GM23338 (cell line): ENCODE data around the gene CHD5. TPM values are rescaled to one million over a fixed set of nuclear protein-coding genes. Genes with fewer than 3 reads are reported as not detected.

Experiments used
- CTCF ChIP-seq, 2 experiments: fragments of 200-600 bp in 1 of 2; sonication (generic) in 1 of 2; conservative IDR thresholded peaks; 2 replicates each; pipeline versions ENCODE4 v1.5.1 to v1.6.1; 2016 to 2017; ENCODE audit warnings: antibody characterized with exemption in 2 of 2, low read depth in 2 of 2, mild to moderate bottlenecking in 2 of 2, moderate library complexity in 1 of 2
- ETS1 ChIP-seq: IDR thresholded peaks from 2 replicates; pipeline ENCODE4 v1.6.1; 2016; ENCODE audit warnings: antibody characterized with exemption
- EZH2phosphoT487 ChIP-seq: fragments of 200-600 bp; sonication (generic); IDR thresholded peaks from one replicate; pipeline ENCODE4 v1.8.1; 2018; ENCODE audit warnings: antibody characterized with exemption; ENCODE audit not compliant: unreplicated experiment
- POLR2AphosphoS5 ChIP-seq: IDR thresholded peaks from 2 replicates; pipeline ENCODE4 v1.6.1; 2016; ENCODE audit warnings: antibody characterized with exemption, low read depth
- REST ChIP-seq: IDR thresholded peaks from one replicate; pipeline ENCODE4 v1.6.1; 2018; ENCODE audit warnings: antibody characterized with exemption; ENCODE audit not compliant: unreplicated experiment
- ZNF114 ChIP-seq: fragments of 250-450 bp; sonication (Bioruptor Pico); IDR thresholded peaks from 2 replicates; pipeline ENCODE4 v1.5.0; 2020; ENCODE audit warnings: mild to moderate bottlenecking, moderate library complexity
- ZNF462 ChIP-seq: fragments of 250-450 bp; sonication (Bioruptor Pico); IDR thresholded peaks from 2 replicates; pipeline ENCODE4 v1.5.0; 2020; ENCODE audit warnings: mild to moderate bottlenecking, moderate library complexity
- polyA plus RNA-seq: library from polyadenylated mRNA; unstranded; fragments of >200 nt; fragmentation: Nextera tagmentation; extraction: Ambion mirVana; gene quantifications from 2 replicates; pipeline ENCODE4 v1.2.1, GENCODE V29; 2016
- total RNA-seq: library from RNA; depleted of rRNA; stranded (reverse); fragments of >200 nt; shearing (Covaris generic); gene quantifications from 2 replicates; pipeline ENCODE4 v1.2.3, GENCODE V29; 2014

Gene CHD5
- total and polyA plus RNA-seq, 2 experiments from 2014 or later: 0.32 to 1.0 TPM

GRCh38 chr1:6134206-6134605 is 45.9 kb downstream of the CHD5 start (continued):
- TF ChIP-seq ZNF462 (CRISPR knock-in tag) (no peak), REST (no peak), EZH2phosphoT487 (no peak), POLR2AphosphoS5 (no peak), ETS1 (no peak), CTCF (conservative IDR thresholded peaks at IDR 0.05; ENCODE audit: low read depth in 2 of 2) (no peak), ZNF114 (CRISPR knock-in tag) (no peak)
